Type B pancreatic cell (in vitro differentiated cells): ENCODE measurements around the gene BCS1L. TPM values are rescaled to one million over a fixed set of nuclear protein-coding genes. Genes with fewer than 3 reads are reported as not detected.
"Not testable (repeated sequence)": the region's sequence is repeated elsewhere in the genome, so short reads cannot be mapped to it uniquely, and the experiment has no call there.

ENCODE experiments used
- DNase-seq: peaks from one replicate; pipeline ENCODE4 v3.0.0; 2021; ENCODE audit warnings: mixed read lengths; ENCODE audit not compliant: unreplicated experiment; ENCODE audit errors: extremely low spot score
- H3K27ac Mint-ChIP-seq: 2 replicates; pipeline ENCODE4 v1.8.0; 2021; ENCODE audit warnings: mild to moderate bottlenecking, mixed read lengths
- H3K27me3 Mint-ChIP-seq: 2 replicates; pipeline ENCODE4 v1.8.0; 2021; ENCODE audit warnings: mixed read lengths
- H3K36me3 Mint-ChIP-seq: 2 replicates; pipeline ENCODE4 v1.8.0; 2021; ENCODE audit warnings: mixed read lengths
- H3K4me1 Mint-ChIP-seq: one replicate; pipeline ENCODE4 v1.8.0; 2021; ENCODE audit warnings: mixed read lengths; ENCODE audit not compliant: unreplicated experiment
- H3K4me3 Mint-ChIP-seq: 2 replicates; pipeline ENCODE4 v1.8.0; 2021; ENCODE audit warnings: mild to moderate bottlenecking, mixed read lengths
- H3K9me3 Mint-ChIP-seq: 2 replicates; pipeline ENCODE4 v1.8.0; 2021; ENCODE audit warnings: mixed read lengths
- total RNA-seq: library from RNA; stranded (reverse); gene quantifications from 2 replicates; pipeline ENCODE4 v1.2.1, GENCODE V29; 2021; ENCODE audit warnings: low replicate concordance
- TF ChIP-seq, protein P1 (sequence below): fragments of 200-600 bp; sonication (generic); conservative IDR thresholded peaks from 2 replicates; pipeline ENCODE4 v1.5.0; 2021; ENCODE audit warnings: antibody characterized with exemption, mild to moderate bottlenecking

BCS1L gene
- total RNA-seq, 1 donor from 2014 or later = 64.2 TPM

DNA sequence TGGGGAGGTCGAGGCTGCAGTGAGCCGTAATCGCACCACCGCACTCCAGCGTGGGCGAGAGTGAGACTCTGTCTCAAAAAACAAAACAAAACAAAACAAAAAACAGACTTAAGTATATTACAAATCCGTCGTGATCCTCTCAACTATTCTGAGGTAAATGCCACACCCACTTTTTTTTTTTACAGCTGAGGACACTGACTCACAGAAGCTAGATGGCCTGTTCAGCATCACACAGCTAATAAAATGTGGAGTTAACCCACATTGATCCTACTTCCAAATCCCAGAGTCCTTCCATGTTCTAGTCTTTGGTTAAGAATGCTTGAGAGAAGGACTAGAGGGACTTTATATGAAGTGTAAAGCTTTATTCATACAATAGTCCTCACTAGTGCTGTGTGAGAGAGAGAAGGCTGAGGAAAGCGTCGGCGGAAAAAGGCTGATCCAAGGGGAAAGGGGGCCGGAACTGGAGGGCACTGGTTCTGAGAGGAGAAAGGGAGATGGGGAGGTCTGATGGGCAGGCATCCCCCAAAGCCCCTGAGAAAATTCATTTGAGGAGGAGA lies 11.7 kb downstream of the BCS1L start:
- H3K4me3 Mint-ChIP-seq = peak overlapping the region; percentile 99
- TF ChIP-seq, protein P1, sequence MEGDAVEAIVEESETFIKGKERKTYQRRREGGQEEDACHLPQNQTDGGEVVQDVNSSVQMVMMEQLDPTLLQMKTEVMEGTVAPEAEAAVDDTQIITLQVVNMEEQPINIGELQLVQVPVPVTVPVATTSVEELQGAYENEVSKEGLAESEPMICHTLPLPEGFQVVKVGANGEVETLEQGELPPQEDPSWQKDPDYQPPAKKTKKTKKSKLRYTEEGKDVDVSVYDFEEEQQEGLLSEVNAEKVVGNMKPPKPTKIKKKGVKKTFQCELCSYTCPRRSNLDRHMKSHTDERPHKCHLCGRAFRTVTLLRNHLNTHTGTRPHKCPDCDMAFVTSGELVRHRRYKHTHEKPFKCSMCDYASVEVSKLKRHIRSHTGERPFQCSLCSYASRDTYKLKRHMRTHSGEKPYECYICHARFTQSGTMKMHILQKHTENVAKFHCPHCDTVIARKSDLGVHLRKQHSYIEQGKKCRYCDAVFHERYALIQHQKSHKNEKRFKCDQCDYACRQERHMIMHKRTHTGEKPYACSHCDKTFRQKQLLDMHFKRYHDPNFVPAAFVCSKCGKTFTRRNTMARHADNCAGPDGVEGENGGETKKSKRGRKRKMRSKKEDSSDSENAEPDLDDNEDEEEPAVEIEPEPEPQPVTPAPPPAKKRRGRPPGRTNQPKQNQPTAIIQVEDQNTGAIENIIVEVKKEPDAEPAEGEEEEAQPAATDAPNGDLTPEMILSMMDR = no peak
- DNase-seq = no peak

DNA sequence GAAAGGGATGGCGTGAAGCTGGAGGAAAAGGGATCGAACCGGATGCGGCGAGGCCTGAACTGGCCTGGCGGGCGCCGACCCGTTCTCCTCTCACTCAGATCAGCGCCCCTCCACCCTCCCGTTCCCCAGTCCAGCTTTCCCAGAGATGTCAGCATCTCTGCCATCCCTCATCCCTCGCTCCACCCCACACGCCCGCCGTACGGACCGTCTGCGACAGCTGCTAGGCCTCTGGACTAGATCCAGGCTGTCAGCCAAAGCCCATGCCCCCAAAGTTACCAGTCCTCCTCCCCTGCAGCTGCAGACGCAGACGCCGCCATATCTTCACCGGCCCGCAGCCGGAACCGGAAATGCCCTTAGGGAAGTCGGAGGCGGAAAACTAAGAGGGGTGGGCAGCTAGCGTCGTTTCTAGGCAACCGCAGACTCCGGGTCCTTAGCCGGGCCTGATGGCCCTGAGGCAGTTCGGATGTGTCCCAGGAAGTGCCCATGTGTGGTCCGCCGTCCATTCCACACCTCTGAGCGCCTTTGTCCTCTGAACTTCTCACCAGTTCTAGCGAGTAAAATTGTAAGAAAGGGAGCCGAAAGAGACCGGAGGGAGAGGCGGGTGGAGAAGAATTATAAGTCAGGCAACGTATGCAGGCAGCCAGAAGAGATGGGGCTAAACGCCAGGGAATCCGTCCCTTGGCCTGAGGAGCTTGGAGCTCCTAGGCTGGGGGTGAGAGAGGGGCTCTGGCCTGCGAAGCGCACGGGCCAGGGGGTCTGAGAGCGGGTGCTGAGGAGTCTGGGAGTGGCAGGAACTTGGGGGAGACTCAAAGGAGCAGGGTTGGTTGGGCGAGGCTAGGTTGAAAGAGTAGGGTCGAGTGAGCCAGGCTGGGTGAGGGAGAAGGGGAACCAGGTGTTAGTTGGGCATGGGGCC lies 12.4 kb downstream of the BCS1L start, which contains the start of the genes RNF25 and STK36:
Gene RNF25 (minus strand): TSS at position 349 of the 913 bp plus-strand sequence. CDS start 32 bp downstream, at position 317.
Gene STK36 (plus strand): TSS at position 433 of the 913 bp plus-strand sequence. CDS start 744 bp downstream, outside the sequence.
- TF ChIP-seq, protein P1 = no peak
- Mint-ChIP-seq H3K27me3 (no peaks in the 10 kb centered on the region), H3K27ac (peak within 1 kb of the TSS; percentile 97), H3K4me3 (peak within 1 kb of the TSS; percentile 99), H3K9me3 (no peaks in the 10 kb centered on the region), H3K36me3 (peaks cover 4% of the 10 kb centered on the region), H3K4me1 (peaks cover 21% of the 10 kb centered on the region)
- DNase-seq = peak; percentile 83

More for the DNA sequence above, 11.7 kb downstream of the BCS1L start:
- Mint-ChIP-seq H3K27ac (peak overlapping the region; percentile 97), H3K4me1 (peaks cover 21% of the 10 kb centered on the region), H3K9me3 (no peaks in the 10 kb centered on the region), H3K27me3 (no peaks in the 10 kb centered on the region), H3K36me3 (peaks cover 4% of the 10 kb centered on the region)

DNA sequence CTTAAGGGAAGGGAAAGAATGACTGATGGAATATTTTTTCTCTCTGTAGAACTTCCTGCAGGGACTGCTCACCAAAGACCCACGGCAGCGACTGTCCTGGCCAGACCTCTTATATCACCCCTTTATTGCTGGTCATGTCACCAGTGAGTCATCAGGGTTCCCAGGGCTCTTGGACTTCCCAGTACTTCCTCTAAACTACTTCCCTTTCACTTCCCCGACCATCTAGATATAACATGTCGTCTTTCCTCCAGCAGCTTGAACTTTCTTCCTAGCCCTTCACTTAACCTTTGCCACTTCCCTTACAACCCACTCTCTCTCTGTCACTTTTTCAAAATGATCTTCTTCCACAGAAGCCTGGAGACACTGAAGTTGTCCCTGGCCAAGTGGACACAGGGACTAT lies 19.6 kb downstream of the BCS1L start:
- H3K27ac Mint-ChIP-seq = no peak overlapping the region
- H3K27me3 Mint-ChIP-seq = no peaks in the 10 kb centered on the region
- H3K4me1 Mint-ChIP-seq = no peaks in the 10 kb centered on the region
- H3K36me3 Mint-ChIP-seq = peaks cover 11% of the 10 kb centered on the region
- TF ChIP-seq, protein P1 = no peak
- no peak overlapping the region for H3K4me3 Mint-ChIP-seq
- H3K9me3 Mint-ChIP-seq = no peaks in the 10 kb centered on the region
- DNase-seq = no peak

DNA sequence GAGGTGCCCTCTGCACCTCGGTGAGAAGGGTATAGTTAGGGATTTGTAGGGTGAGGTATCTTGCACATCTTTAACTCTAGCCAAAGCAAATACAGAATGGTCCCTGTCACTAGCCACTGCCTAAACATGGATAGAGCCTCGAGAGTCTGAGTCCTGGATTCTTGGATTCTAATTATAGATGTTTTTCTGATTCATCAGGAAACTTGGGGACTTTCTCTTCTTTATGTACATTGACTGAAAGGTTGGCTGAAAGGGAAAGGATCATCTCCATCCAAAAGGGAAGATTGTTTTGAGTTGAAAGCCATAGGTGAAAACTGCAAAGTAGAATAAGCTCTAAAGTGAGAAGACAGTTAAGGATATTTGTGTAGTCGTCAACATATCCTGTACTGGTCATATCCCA lies 20.6 kb downstream of the BCS1L start:
- peaks cover 18% of the 10 kb centered on the region for H3K36me3 Mint-ChIP-seq
- no peak overlapping the region for H3K27ac Mint-ChIP-seq
- no peaks in the 10 kb centered on the region for H3K9me3 Mint-ChIP-seq
- H3K4me3 Mint-ChIP-seq = no peak overlapping the region
- TF ChIP-seq, protein P1 = no peak
- no peaks in the 10 kb centered on the region for H3K27me3 Mint-ChIP-seq
- DNase-seq = no peak
- H3K4me1 Mint-ChIP-seq = no peaks in the 10 kb centered on the region

DNA sequence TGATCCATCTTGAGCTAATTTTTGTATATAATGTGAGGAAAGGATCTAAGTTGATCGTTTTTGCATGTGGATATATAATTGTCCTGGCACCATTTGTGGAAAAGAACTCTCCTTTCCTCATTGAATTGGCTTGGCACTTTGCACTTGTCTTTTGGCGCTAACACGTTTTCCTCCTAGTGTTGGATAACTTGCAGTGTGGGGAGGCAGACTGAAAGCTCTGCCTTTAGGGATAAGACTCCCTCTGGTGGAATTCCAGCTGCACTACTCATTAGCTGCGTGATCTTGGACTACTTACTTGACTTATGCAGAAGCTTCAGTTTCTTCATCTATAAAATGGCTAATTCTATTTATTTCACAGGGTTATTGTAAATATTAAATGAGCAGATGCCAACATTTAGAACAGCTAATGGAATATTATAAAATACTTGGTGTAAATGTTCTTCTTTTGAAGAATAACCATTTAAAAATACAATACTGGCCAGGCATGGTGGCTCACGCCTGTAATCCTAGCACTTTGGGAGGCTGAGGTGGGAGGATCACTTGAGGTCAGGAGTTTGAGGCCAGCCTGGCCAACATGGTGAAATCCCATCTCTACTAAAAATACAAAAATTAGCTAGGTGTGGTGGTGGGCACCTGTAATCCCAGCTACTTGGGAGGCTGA lies 28.0 kb downstream of the BCS1L start:
- H3K4me3 Mint-ChIP-seq, DNase-seq, H3K9me3 Mint-ChIP-seq, H3K4me1 Mint-ChIP-seq, H3K27me3 Mint-ChIP-seq, H3K27ac Mint-ChIP-seq: not testable (repeated sequence)
- H3K36me3 Mint-ChIP-seq = peaks cover 16% of the 10 kb centered on the region
- TF ChIP-seq, protein P1 = peak; percentile 87
